ENCODE data around the gene GABRB3. TPM values are rescaled to one million over a fixed set of nuclear protein-coding genes. Genes with fewer than 3 reads are reported as not detected.
"Not testable (repeated sequence)": the region's sequence is repeated elsewhere in the genome, so short reads cannot be mapped to it uniquely, and the experiment has no call there.

The GABRB3 gene
- total RNA-seq, 2 experiments from 2014 or later: not detected

DNA sequence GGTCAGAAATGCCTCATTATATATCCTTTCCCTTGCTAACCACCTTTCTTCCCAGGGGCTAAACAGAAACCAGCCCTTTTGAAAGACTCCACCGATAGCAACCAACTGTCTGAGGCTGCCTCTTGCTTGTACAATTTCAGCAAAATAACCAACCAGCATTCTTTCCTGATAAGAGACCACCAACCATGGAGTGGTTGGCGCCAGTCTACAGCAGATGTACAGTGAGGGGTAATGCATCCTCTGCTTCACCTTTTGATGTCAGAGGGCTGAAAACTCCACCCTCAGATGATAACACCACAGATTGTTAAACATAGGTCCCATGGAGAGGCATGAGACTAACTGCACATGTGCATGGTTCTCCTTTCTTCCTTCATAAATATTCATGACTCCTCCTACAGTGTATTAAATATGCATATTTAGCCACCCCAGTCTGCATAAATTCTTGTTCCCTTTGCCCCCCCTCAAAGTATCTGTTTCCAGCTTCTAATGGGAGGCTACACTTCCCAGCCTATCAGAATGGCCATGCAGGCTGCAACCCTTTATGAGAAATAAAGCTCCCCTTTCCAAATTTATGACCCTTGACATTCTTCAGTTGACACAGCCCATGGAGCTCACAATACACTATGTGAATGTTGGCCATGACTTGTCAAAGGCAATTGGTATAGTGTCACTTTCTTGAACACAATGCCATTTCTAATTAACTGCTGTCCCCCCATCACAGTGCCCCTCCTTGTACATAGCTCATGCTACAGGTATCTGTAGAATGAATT lies 48.3 kb downstream of the GABRB3 start:
- POLR2A ChIA-PET: no interaction called here
- Mint-ChIP-seq H3K36me3 (ENCODE audit: low read depth) (no peaks in the 10 kb centered on the region), H3K9me3 (ENCODE audit: low read depth) (peaks cover 14% of the 10 kb centered on the region), H3K27ac (no peak overlapping the region), H3K27me3 (no peaks in the 10 kb centered on the region), H3K4me1 (no peaks in the 10 kb centered on the region), H3K4me3 (no peak overlapping the region)
- ATAC-seq (no peak), DNase-seq (no peak)
- intact Hi-C loops (cut with DNase I, micrococcal nuclease): no loop called here
- CTCF ChIA-PET: no interaction called here

DNA sequence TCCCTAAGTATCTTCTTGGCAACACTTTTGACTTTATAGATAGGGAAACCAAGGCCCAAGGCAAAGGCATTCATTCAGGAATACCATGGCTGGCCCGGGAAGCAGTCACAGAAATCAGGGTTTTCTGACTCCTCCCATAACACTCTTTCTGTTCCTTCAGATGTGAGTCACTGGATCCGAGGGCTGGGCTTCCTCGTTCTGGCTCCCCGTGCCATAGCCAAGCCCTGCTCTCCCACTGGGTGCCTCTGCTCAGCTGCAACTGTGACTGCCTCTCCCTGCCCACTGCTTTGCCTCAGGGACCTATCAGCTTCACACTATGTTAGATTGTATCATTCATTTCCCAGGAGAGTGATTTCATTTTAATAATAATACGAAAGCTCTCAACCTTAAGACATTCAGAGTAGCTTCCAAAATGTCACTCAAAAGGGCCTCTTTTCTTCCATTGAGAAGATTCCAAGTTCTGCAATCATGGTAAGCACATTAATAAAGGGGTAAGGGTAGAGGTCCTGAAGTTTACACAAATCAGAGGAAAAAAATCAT lies 50.2 kb downstream of the GABRB3 start:
- peaks cover 11% of the 10 kb centered on the region for H3K9me3 Mint-ChIP-seq (ENCODE audit: low read depth)
- no peaks in the 10 kb centered on the region for H3K4me1 Mint-ChIP-seq
- H3K27ac Mint-ChIP-seq: no peak overlapping the region
- H3K27me3 Mint-ChIP-seq: no peaks in the 10 kb centered on the region
- POLR2A ChIA-PET: no interaction called here
- CTCF ChIA-PET: no interaction called here
- H3K4me3 Mint-ChIP-seq: no peak overlapping the region
- H3K36me3 Mint-ChIP-seq (ENCODE audit: low read depth): no peaks in the 10 kb centered on the region
- no peak for DNase-seq
- intact Hi-C loops (cut with DNase I, micrococcal nuclease): no loop called here
- no peak for ATAC-seq

DNA sequence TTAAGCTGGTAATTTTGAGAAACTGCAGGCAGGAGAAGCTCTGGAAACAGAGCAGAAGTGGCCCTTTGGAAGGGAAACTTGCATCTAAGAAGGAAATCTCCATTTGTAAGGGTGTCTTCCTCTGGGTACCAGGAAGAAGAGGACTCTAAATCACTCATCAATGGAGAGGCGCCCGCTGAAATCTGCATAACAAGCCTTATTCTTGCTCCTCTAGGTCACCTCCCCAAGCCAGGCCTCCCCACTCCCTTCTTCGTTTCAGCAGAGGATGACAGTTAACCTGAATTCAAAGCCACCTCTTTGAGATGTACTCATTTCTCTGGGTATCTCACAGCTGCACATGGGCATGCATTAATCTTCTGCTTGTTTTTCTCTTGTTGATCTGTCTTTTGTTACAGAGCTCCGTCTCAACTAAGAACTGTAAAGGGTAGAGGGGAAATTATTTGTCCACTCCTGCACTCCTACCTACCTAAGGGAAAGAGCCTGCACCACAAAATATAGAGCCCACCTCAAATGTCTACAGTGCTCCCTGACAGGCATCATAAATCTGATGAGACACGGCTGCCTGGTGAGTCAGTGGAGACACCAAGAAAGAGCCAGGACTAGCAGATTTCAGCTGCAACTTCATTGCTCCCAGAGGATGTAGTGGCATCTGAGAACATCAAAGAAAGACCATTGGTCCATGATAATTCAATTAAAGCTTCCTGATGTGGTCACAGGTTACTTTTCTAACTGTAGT lies 51.5 kb downstream of the GABRB3 start:
- intact Hi-C loops (cut with DNase I, micrococcal nuclease): no loop called here
- H3K4me3 Mint-ChIP-seq: no peak overlapping the region
- DNase-seq (no peak), ATAC-seq (no peak)
- H3K36me3 Mint-ChIP-seq (ENCODE audit: low read depth): no peaks in the 10 kb centered on the region
- H3K4me1 Mint-ChIP-seq: no peaks in the 10 kb centered on the region
- ChIA-PET CTCF (no interaction called here), POLR2A (no interaction called here)
- H3K27me3 Mint-ChIP-seq: no peaks in the 10 kb centered on the region
- peaks cover 15% of the 10 kb centered on the region for H3K9me3 Mint-ChIP-seq (ENCODE audit: low read depth)
- no peak overlapping the region for H3K27ac Mint-ChIP-seq

DNA sequence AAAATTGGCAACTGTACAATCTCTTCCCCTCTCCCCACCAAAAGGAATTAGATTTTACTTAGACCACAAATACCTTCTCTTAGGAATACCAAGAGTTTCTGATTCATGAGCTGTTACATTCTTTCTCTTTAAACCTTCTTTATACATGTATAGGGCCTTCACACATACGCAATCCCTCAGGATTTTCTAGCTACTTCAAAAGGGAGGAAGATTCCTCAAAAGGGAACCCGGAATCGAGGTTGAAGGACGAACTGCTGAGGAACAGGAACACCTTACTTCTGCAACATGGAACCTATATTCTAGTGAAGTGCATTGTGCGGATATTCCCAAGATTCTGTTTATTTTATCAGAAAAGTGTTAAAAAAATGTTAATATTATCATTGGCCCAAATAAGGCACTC lies 52.3 kb downstream of the GABRB3 start:
- Mint-ChIP-seq H3K4me3 (no peak overlapping the region), H3K4me1 (no peaks in the 10 kb centered on the region), H3K36me3 (ENCODE audit: low read depth) (no peaks in the 10 kb centered on the region), H3K27ac (no peak overlapping the region), H3K27me3 (no peaks in the 10 kb centered on the region), H3K9me3 (ENCODE audit: low read depth) (peaks cover 15% of the 10 kb centered on the region)
- CTCF ChIA-PET: no interaction called here
- ATAC-seq (no peak), DNase-seq (no peak)
- POLR2A ChIA-PET: no interaction called here
- intact Hi-C loops (cut with DNase I, micrococcal nuclease): no loop called here

DNA sequence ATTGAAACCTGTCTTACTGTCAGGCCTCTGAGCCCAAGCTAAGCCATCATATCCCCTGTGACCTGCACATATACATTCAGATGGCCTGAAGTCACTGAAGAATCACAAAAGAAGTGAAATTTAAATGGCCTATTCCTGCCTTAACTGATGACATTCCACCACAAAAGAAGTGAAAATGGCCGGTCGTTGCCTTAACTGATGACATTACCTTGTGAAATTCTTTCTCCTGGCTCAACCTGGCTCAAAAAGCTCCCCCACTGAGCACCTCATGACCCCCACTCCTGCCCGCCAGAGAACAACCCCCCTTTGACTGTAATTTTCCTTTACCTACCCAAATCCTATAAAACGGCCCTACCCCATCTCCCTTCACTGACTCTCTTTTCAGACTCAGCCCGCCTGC lies 53.0 kb downstream of the GABRB3 start:
- H3K4me1 Mint-ChIP-seq; H3K36me3 Mint-ChIP-seq (ENCODE audit: low read depth); POLR2A ChIA-PET; H3K4me3 Mint-ChIP-seq; H3K27ac Mint-ChIP-seq; ATAC-seq; DNase-seq; CTCF ChIA-PET; H3K27me3 Mint-ChIP-seq; intact Hi-C loops (cut with DNase I, micrococcal nuclease): not testable (repeated sequence)
- peaks cover 14% of the 10 kb centered on the region for H3K9me3 Mint-ChIP-seq (ENCODE audit: low read depth)

DNA sequence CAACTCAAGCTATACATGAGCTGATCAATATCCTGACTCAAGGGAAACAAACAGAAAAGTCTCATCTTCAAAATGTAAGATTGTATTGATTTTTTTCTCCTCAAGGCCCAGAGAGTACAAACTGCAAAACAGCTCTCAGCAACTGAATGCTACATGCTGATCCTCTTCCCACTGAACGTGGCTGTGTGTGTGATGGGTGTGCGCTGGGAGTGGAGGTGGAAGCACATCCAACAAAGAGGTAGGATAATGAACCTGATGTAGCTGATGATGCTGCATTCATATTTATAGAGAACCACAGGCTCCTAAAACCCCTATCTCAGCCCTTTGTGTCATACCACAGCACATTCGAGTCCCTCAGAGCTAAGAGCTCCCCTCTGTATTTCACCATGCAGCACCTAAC lies 56.8 kb downstream of the GABRB3 start:
- ChIA-PET CTCF (no interaction called here), POLR2A (interaction anchor here (0.6 kb wide), 1 partner anchor 96 kb away, joined by 4 read pairs; no protein-coding TSS in a partner anchor)
- H3K27ac Mint-ChIP-seq: no peak overlapping the region
- no peak for ATAC-seq
- no peaks in the 10 kb centered on the region for H3K27me3 Mint-ChIP-seq
- no peaks in the 10 kb centered on the region for H3K4me1 Mint-ChIP-seq
- peaks cover 24% of the 10 kb centered on the region for H3K9me3 Mint-ChIP-seq (ENCODE audit: low read depth)
- no peaks in the 10 kb centered on the region for H3K36me3 Mint-ChIP-seq (ENCODE audit: low read depth)
- DNase-seq: no peak
- intact Hi-C loops (cut with DNase I, micrococcal nuclease): no loop called here
- no peak overlapping the region for H3K4me3 Mint-ChIP-seq

DNA sequence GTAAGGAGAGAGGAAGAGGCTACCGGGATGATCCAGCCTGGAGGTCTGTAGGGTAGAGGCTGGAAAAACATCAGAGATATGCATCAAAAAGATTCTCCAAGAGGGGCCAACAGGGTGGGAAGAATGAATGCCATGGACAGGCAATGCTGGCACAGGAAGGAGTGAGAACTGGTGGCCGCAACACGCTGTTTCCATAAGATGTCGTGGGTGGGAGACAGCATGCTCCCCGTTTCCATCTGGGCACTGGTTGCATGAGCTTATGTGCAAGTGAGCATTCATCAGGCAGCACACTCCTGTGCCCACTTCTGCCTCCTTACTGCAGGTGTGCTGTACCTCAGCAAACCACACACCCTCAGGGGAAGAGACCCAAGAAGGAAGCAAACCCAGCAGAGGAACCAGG lies 59.4 kb downstream of the GABRB3 start:
- no peak overlapping the region for H3K27ac Mint-ChIP-seq
- POLR2A ChIA-PET: no interaction called here

DNA sequence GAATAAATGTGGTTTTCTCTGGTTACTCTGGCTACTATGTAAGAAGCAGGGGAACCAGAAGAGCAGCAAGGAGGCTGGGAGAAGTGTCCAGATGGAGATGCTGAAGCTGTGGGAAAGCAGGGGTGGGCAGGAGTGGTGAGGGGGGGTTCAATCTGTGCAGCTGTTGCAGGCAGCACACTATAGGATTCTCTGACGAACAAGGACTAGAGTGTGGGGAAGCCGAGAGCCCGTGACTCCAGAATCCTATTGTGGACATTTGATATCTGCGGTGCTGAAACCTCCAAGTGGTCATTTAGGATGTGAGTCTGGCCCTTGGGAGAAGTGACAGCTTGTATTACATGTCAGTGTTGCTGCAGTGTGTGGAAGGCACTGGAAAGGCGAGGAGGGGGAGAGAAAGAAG lies 60.5 kb downstream of the GABRB3 start:
- H3K27ac Mint-ChIP-seq: no peak overlapping the region

More for the DNA sequence above, 59.4 kb downstream of the GABRB3 start:
- Mint-ChIP-seq H3K4me1 (no peaks in the 10 kb centered on the region), H3K27me3 (no peaks in the 10 kb centered on the region), H3K9me3 (ENCODE audit: low read depth) (peaks cover 30% of the 10 kb centered on the region), H3K4me3 (no peak overlapping the region), H3K36me3 (ENCODE audit: low read depth) (no peaks in the 10 kb centered on the region)
- DNase-seq (no peak), ATAC-seq (no peak)
- intact Hi-C loops (cut with DNase I, micrococcal nuclease): no loop called here
- CTCF ChIA-PET: no interaction called here

DNA sequence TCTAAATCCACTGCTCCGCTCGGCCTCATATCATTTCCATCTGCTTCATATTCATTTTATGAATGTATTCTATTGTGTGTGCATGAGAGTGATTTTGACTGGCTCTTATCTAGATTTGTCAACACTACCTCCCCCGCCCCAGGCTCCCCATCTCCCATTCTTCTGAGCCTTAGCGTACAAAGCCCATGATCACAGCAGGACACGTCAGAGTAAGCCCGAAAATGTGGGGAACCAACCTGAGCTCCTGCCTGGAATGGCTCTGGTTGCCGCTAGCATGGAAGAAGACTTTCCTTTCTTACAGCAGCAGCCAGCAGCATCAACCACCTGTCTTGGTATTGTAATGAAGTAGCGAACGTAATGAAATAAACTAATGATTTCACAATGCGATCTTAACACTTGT lies 61.4 kb downstream of the GABRB3 start:
- intact Hi-C loops (cut with DNase I, micrococcal nuclease): no loop called here
- H3K27ac Mint-ChIP-seq: no peak overlapping the region
- DNase-seq (no peak), ATAC-seq (no peak)
- no peaks in the 10 kb centered on the region for H3K27me3 Mint-ChIP-seq
- H3K4me3 Mint-ChIP-seq: no peak overlapping the region
- no peaks in the 10 kb centered on the region for H3K4me1 Mint-ChIP-seq
- no peaks in the 10 kb centered on the region for H3K36me3 Mint-ChIP-seq (ENCODE audit: low read depth)
- peaks cover 27% of the 10 kb centered on the region for H3K9me3 Mint-ChIP-seq (ENCODE audit: low read depth)
- ChIA-PET POLR2A (no interaction called here), CTCF (no interaction called here)

More for the DNA sequence above, 60.5 kb downstream of the GABRB3 start:
- no peak for DNase-seq
- ChIA-PET CTCF (no interaction called here), POLR2A (no interaction called here)
- Mint-ChIP-seq H3K36me3 (ENCODE audit: low read depth) (no peaks in the 10 kb centered on the region), H3K4me3 (no peak overlapping the region), H3K4me1 (no peaks in the 10 kb centered on the region), H3K9me3 (ENCODE audit: low read depth) (peaks cover 30% of the 10 kb centered on the region), H3K27me3 (no peaks in the 10 kb centered on the region)
- intact Hi-C loops (cut with DNase I, micrococcal nuclease): no loop called here
- ATAC-seq: no peak

DNA sequence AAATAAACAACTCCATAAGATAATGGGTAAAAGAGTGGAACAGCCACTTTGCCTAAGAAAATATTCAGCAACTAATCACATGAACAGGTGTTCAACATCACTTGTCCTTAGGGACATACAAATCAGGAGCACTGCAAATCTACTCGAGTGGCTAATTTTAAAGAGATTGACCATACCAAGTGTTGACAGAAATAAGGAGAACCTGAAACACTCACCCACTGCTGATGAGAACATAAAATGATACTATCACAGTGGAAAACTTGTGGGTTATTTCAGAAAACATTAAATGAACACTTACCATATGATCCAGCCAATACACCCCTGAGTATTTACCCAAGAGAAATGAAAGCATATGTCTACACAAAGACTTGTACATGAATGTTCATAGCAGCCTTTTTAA lies 70.5 kb downstream of the GABRB3 start:
- Mint-ChIP-seq H3K27ac (no peak overlapping the region), H3K9me3 (ENCODE audit: low read depth) (peaks cover 11% of the 10 kb centered on the region)

DNA sequence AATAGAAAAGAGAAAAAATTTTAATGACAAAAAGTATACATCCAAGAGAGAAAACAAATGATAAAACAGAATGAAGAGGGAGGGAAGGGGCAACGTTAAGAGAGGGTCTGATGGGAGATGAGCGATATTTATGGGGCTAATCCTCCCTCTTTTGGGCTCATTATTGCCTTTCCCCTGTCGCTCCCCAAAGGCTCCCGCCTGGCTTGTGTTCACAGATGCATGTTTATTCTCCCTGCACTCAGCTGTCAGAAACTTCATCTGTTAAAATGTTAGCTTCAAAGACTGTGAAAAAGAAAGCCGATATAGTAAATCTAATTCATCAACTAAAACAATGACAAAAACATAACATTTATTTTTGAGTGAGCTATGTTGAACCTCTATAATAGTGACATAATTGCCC lies 74.3 kb downstream of the GABRB3 start:
- intact Hi-C loops (cut with DNase I, micrococcal nuclease): no loop called here
- ChIA-PET CTCF (no interaction called here), POLR2A (no interaction called here)
- Mint-ChIP-seq H3K9me3 (ENCODE audit: low read depth) (peaks cover 24% of the 10 kb centered on the region), H3K4me1 (no peaks in the 10 kb centered on the region), H3K27ac (no peak overlapping the region), H3K27me3 (no peaks in the 10 kb centered on the region), H3K36me3 (ENCODE audit: low read depth) (no peaks in the 10 kb centered on the region), H3K4me3 (no peak overlapping the region)
- no peak for DNase-seq
- no peak for ATAC-seq

More for the DNA sequence above, 70.5 kb downstream of the GABRB3 start:
- CTCF ChIA-PET: no interaction called here
- Mint-ChIP-seq H3K4me1 (no peaks in the 10 kb centered on the region), H3K36me3 (ENCODE audit: low read depth) (no peaks in the 10 kb centered on the region), H3K4me3 (no peak overlapping the region), H3K27me3 (no peaks in the 10 kb centered on the region)
- ATAC-seq: no peak
- no peak for DNase-seq
- intact Hi-C loops (cut with DNase I, micrococcal nuclease): no loop called here
- POLR2A ChIA-PET: no interaction called here

DNA sequence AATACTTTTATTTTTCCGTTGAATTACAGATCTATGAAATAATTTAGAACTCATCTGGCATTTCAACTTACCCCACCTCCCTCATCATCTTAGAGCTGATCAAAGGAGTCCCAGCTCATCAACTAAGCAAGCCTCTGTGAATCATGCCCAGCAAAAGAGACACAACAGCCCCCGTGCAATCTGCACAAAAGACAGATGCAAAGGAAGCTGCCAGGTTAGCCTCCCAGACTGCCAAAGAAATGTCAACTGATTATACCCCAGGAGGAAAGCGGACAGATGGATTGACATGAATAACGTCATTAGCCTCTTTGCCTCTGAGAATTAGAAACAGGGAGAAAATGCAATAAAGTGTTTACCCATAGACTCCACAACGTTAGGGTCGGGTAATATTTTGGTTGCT lies 75.0 kb downstream of the GABRB3 start:
- Mint-ChIP-seq H3K4me3 (no peak overlapping the region), H3K36me3 (ENCODE audit: low read depth) (no peaks in the 10 kb centered on the region), H3K9me3 (ENCODE audit: low read depth) (peaks cover 29% of the 10 kb centered on the region), H3K27me3 (no peaks in the 10 kb centered on the region), H3K27ac (no peak overlapping the region), H3K4me1 (no peaks in the 10 kb centered on the region)
- ChIA-PET CTCF (no interaction called here), POLR2A (no interaction called here)
- ATAC-seq (no peak), DNase-seq (no peak)
- intact Hi-C loops (cut with DNase I, micrococcal nuclease): no loop called here

Measured in activated CD4-positive, alpha-beta T cell treated with anti-CD3 and anti-CD28 coated beads for 36 hours (primary cell).